ENCODE measurements around the gene SLC27A2. TPM values are rescaled to one million over a fixed set of nuclear protein-coding genes. Genes with fewer than 3 reads are reported as not detected.

SLC27A2 gene
- total and polyA plus RNA-seq, 4 donors: 3.5 to 6.6 (median 5.2) TPM

- no peak for TF ChIP-seq CTCF (IDR thresholded peaks at IDR 0.05; ENCODE audit: control extremely low read depth, extremely low read depth)
- Histone ChIP-seq H3K36me3 (ENCODE audit: control insufficient read depth in 4 of 4, insufficient read depth in 4 of 4, low read length in 4 of 4) (no peaks in the 10 kb centered on the region), H3K4me3 (no peak overlapping the region), H3K9ac (ENCODE audit: insufficient read depth in 1 of 2, low read length in 2 of 2) (no peak overlapping the region), H3K27ac (ENCODE audit: low read depth in 1 of 2, low read length in 1 of 2) (no peak overlapping the region), H3K27me3 (ENCODE audit: control insufficient read depth in 3 of 3, insufficient read depth in 3 of 3, low read length in 2 of 3) (no peaks in the 10 kb centered on the region), H3K9me3 (ENCODE audit: control insufficient read depth in 4 of 4, insufficient read depth in 3 of 4, low read length in 3 of 4) (no peaks in the 10 kb centered on the region), H3K4me1 (ENCODE audit: control insufficient read depth in 5 of 5, insufficient read depth in 5 of 5, low read length in 5 of 5) (peaks cover 0 to 1% (median 0%) of the 10 kb centered on the region in 5 donors)
- DNase-seq (no peak), ATAC-seq (ENCODE audit: insufficient read depth, low FRiP score) (no peak)
Measured at GRCh38 chr15:50189633-50190032, 7.6 kb downstream of the SLC27A2 start.

GRCh38 chr15:50190166-50190570 is 8.2 kb downstream of the SLC27A2 start:
- H3K36me3 ChIP-seq (ENCODE audit: control insufficient read depth in 4 of 4, insufficient read depth in 4 of 4, low read length in 4 of 4): no peaks in the 10 kb centered on the region
- ATAC-seq (ENCODE audit: insufficient read depth, low FRiP score) (no peak), DNase-seq (no peak)
- peaks cover 0 to 1% (median 0%) of the 10 kb centered on the region in 5 donors for H3K4me1 ChIP-seq (ENCODE audit: control insufficient read depth in 5 of 5, insufficient read depth in 5 of 5, low read length in 5 of 5)
- H3K9ac ChIP-seq (ENCODE audit: insufficient read depth in 1 of 2, low read length in 2 of 2): no peak overlapping the region
- no peaks in the 10 kb centered on the region for H3K9me3 ChIP-seq (ENCODE audit: control insufficient read depth in 4 of 4, insufficient read depth in 3 of 4, low read length in 3 of 4)
- no peak overlapping the region for H3K4me3 ChIP-seq
- no peaks in the 10 kb centered on the region for H3K27me3 ChIP-seq (ENCODE audit: control insufficient read depth in 3 of 3, insufficient read depth in 3 of 3, low read length in 2 of 3)
- no peak overlapping the region for H3K27ac ChIP-seq (ENCODE audit: low read depth in 1 of 2, low read length in 1 of 2)
- TF ChIP-seq CTCF (IDR thresholded peaks at IDR 0.05; ENCODE audit: control extremely low read depth, extremely low read depth): no peak

- no peak overlapping the region for H3K4me3 ChIP-seq
- no peaks in the 10 kb centered on the region for H3K36me3 ChIP-seq (ENCODE audit: control insufficient read depth in 4 of 4, insufficient read depth in 4 of 4, low read length in 4 of 4)
- 88 to 95% methylated on average over 1 of the region's 1 CpG for WGBS, 2 donors
- no peak overlapping the region for H3K9ac ChIP-seq (ENCODE audit: insufficient read depth in 1 of 2, low read length in 2 of 2)
- H3K9me3 ChIP-seq (ENCODE audit: control insufficient read depth in 4 of 4, insufficient read depth in 3 of 4, low read length in 3 of 4): no peaks in the 10 kb centered on the region
- no peaks in the 10 kb centered on the region for H3K27me3 ChIP-seq (ENCODE audit: control insufficient read depth in 3 of 3, insufficient read depth in 3 of 3, low read length in 2 of 3)
- TF ChIP-seq CTCF (IDR thresholded peaks at IDR 0.05; ENCODE audit: control extremely low read depth, extremely low read depth): no peak
- H3K4me1 ChIP-seq (ENCODE audit: control insufficient read depth in 5 of 5, insufficient read depth in 5 of 5, low read length in 5 of 5): peaks cover 0 to 1% (median 0%) of the 10 kb centered on the region in 5 donors
- no peak overlapping the region for H3K27ac ChIP-seq (ENCODE audit: low read depth in 1 of 2, low read length in 1 of 2)
- ATAC-seq (ENCODE audit: insufficient read depth, low FRiP score) (no peak), DNase-seq (no peak)
Measured at GRCh38 chr15:50190723-50191122, 8.7 kb downstream of the SLC27A2 start.

GRCh38 chr15:50192164-50192563 is 10.2 kb downstream of the SLC27A2 start:
- Histone ChIP-seq H3K36me3 (ENCODE audit: control insufficient read depth in 4 of 4, insufficient read depth in 4 of 4, low read length in 4 of 4) (no peaks in the 10 kb centered on the region), H3K9me3 (ENCODE audit: control insufficient read depth in 4 of 4, insufficient read depth in 3 of 4, low read length in 3 of 4) (no peaks in the 10 kb centered on the region), H3K27me3 (ENCODE audit: control insufficient read depth in 3 of 3, insufficient read depth in 3 of 3, low read length in 2 of 3) (no peaks in the 10 kb centered on the region), H3K9ac (ENCODE audit: insufficient read depth in 1 of 2, low read length in 2 of 2) (no peak overlapping the region), H3K4me1 (ENCODE audit: control insufficient read depth in 5 of 5, insufficient read depth in 5 of 5, low read length in 5 of 5) (peaks cover 0 to 1% (median 0%) of the 10 kb centered on the region in 5 donors), H3K4me3 (no peak overlapping the region), H3K27ac (ENCODE audit: low read depth in 1 of 2, low read length in 1 of 2) (no peak overlapping the region)
- DNase-seq (no peak), ATAC-seq (ENCODE audit: insufficient read depth, low FRiP score) (no peak)
- WGBS, 2 donors: 96% methylated on average over 1 of the region's 1 CpG
- no peak for TF ChIP-seq CTCF (IDR thresholded peaks at IDR 0.05; ENCODE audit: control extremely low read depth, extremely low read depth)

Data from lung (tissue), 12 donors.